ENCODE data around the gene GSDMA.
A peak's percentile ranks its signal among the peaks of the same experiment; 100 is the strongest.
"Not testable (repeated sequence)": the region's sequence is repeated elsewhere in the genome, so short reads cannot be mapped to it uniquely, and the experiment has no call there.

GSDMA gene

DNA sequence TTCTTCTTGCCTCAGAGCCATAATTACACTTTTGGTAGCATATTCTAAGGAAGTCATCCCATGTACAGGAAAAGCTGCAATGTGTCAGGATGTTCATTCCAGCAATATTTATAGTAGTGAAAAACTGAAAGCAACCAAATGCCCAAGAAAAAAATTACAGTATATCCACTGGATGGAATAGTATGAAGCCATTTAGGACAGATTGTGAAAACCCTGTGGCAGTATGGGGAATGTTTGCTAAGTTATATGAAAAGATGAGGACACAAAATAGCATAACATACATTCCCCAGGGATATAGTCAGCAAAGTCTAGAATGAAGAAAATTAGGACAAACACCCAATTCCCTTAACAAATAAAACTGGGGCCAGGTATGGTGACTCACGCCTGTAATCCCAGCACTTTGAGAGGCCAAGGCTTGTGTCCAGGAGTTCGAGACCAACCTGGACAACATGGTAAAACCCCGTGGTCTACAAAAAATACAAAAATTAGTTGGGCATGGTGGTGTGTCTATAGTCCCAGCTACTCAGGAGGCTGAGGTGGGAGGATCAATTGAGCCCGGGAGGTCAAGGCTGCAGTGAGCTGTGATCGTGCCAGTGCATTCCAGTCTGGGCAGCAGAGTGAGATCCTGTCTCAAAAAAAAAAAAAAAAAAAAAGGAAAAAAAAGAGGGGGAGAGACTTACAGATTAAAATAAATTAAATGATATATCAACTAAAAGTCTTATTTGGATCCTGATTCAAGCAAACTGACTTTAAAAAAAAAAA, 33.0 kb upstream of the GSDMA start:
- no peak for DNase-seq

DNA sequence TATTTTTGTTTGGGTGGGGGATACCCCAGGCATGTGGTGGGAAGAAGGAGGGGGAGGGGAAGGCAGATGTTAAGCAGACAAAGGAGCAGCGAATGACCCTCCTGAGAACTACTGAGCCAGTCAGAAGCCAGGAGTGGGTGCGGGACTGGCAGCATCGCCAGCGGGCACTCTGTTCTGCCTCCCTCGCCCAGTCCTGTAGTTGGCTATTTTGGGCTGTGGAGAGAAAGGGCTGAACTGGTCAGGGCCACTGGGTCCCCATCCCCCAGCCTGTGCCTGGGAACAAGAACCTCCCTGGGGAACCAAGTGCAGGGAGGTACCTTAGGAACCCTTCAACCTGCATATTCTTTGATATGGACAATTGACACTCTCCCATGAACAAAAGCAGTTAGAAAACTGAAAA, 28.9 kb upstream of the GSDMA start:
- no peak for DNase-seq

GRCh38 chr17:39934324-39934723, 28.5 kb upstream of the GSDMA start:
- no peak for DNase-seq

- no peak for DNase-seq
These were observed 26.9 kb upstream of the GSDMA start for GRCh38 chr17:39935909-39936308.

- no peak for DNase-seq
These were observed 25.4 kb upstream of the GSDMA start for GRCh38 chr17:39937447-39937846.

DNA sequence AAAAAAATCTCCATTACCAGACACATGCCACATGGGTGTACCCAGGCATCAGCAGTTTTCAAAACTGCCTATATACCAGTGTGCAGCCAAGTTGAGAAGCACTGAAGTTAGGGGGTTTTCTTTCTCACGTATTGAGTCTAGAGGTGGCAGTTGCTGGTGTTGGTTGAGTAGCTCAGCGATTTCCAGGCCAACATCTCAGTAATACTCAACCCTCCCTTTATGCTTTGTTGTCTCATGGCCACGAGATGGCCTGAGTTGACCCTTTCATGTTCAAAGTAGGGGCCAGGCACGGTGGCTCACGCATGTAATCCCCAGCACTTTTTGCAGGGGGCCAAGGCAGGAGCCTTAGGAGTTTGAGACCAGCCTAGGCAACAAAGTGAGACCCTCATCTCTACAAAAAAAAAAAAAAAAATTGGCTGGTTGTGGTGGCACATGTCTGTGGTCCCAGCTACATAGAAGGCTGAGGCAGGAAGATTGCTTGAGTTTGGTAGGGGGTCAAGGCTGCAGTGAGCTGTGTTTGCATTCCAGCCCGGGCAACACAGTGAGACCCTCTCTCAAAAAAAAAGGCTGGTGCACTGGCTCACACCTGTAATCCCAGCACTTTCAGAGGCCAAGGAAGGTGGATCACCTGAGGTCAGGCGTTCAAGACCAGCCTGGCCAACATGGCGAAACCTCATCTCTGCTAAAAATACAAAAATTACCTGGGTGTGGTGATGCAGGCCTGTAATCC, 24.5 kb upstream of the GSDMA start:
- no peak for DNase-seq

DNA sequence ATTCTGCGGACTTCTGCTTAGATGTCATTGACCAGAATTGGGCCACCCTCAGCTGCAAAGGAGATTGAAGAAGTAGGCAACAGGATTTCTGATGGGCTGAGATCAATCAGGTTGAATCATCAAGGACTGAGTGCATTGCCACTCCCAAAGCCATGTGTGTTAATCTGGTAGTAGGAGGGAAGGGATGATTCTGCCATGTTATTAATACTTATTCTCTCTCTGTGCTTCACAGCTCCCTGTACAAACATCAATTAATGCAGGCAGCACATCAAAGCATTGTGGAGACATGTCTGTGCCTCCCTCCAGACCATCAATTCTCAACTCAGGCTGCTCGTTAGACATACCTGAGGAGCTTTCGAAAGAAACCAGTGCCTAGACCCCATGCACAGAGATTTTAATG, 23.7 kb upstream of the GSDMA start:
- DNase-seq = no peak

DNA sequence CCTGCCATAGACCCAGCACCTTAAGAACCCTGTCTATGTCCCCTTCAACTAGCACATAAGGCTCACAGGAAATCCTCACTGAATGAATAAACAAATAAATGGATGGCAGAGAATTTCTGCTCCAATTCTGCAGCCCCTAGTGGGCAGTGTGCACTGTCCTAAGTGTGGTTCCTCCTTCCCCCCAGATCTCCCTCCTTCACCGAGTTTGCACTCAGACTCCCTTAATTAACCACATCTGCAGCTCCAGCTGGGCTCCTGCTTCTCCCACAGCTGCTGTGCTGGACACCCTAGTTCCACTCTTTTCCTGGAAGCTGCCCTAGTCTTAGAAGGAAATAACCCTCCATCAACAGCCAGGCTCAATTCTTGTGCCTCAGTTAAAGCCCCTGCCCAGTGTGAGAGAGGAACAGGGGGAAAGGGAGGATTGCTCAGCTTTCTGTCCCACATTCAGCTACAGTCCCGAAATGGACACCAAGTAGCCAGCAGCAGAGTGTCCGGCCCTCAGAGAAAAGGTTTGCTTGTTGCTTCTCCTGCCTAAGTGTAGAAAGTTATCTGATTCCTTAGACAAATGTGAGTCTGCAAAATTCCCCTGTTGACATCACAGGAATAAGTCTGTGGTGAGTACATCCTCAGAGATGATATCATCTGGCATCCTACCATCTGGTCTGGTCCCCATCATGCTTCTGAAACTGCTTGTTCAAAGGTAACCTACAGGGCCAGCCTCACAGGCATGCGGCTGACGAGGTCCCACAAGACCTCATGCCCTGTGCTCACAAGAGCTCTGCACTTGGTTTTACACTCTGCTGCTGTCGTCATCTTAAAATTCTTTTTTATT, 23.0 kb upstream of the GSDMA start:
- DNase-seq = peak; percentile 21 to 35

- DNase-seq = no peak
These were observed 19.0 kb upstream of the GSDMA start for GRCh38 chr17:39943702-39944392.

DNA sequence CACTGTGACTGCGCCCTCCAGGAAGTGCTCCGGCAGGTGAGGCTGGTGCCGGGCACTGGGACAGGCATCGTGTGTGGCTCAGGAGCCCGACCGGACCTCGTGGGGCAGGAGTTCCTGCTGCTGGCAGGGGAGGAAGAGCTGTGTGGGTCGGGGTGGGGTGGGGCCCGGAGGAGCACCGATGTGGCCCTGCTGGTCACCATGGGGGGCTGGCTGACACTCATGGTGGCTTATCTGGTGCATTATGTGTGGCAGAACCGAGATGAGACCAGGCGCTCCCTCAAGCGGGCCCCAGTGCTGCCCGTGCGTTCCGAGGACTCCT, 18.5 kb upstream of the GSDMA start:
- no peak for DNase-seq

DNA sequence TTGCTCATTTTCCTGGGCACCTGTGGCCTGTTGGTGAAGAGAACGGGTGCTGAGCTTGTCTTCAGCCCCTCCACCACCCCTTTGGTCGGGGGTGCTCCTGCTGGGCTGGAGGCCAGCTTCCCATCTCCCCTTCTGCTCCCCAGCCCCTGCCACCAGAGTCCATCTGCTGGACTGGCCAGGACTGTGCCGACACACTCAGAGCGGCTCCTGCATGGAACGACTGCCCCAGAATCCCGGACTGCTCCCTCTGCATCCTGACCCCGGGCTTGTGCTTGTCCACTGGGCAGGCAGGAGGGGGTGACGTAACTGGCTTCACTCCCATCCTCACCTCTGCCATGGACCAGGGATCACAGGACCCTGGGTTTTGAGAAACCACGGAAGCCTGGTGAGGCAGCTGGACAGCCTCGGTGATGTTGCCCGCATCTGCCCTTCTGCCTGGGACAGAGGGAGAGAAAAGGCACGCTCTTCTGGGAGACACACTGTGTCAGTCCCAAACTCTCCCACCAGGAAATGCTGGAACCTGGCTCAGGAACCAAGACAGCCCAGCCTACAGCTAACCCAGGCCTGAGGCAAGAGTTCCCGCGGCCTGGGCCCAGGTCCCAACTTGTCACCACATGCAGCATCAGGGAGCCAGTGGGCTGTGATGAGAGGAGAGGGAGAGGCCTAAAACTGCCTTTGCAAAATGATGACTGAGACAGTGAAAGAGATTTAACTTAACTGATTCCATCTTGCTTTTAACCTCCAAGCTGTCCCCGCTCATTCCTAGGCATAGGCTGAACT, 16.1 kb upstream of the GSDMA start:
- no peak for DNase-seq

DNA sequence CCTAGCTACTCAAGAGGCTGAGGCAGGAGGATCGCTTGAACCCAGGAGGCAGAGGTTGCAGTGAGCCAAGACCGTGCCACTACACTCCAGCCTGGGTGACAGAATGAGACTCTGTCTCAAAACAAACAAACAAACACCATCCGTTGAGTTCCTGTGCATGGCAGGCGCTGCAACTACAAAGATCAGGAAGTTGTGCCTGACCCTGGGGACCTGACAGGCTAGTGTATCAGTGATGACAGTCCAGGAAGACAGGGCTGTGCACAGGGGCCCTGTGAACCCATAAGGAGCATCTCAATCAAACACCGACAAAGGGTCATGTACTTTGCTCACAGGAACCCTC, 14.3 kb upstream of the GSDMA start:
- not testable (repeated sequence) for DNase-seq

DNA sequence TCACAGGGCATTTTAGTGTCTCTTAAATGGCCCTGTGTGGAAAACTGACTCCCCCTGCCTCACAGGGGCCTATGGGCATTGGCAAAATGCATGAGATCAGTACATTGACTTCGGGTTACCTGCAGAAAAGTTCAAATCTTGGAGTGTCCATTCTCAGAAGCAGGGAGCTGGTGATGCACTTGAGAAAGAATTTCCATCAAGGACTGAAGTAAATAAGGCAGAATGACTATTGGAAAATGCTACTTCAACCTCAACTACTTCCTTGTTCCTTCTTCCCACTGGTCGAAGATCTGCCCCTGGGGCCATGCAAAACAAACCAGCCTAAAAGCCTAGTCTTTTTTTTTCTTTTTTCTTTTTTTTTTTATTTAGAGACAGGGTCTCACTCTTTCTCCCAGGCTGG, 13.8 kb upstream of the GSDMA start:
- DNase-seq = no peak

- no peak for DNase-seq
These were observed 11.9 kb upstream of the GSDMA start for GRCh38 chr17:39950871-39951348.

- no peak for DNase-seq
These were observed 10.7 kb upstream of the GSDMA start for GRCh38 chr17:39951924-39952679.

GRCh38 chr17:39952680-39953470, 9.9 kb upstream of the GSDMA start:
- peak; percentile 89 to 90 for DNase-seq

- DNase-seq = no peak
These were observed 9.3 kb upstream of the GSDMA start for GRCh38 chr17:39953471-39953888.

- no peak for DNase-seq
These were observed 7.9 kb upstream of the GSDMA start for GRCh38 chr17:39954876-39955275.

GRCh38 chr17:39955726-39956225, 7.0 kb upstream of the GSDMA start:
- DNase-seq = no peak

DNA sequence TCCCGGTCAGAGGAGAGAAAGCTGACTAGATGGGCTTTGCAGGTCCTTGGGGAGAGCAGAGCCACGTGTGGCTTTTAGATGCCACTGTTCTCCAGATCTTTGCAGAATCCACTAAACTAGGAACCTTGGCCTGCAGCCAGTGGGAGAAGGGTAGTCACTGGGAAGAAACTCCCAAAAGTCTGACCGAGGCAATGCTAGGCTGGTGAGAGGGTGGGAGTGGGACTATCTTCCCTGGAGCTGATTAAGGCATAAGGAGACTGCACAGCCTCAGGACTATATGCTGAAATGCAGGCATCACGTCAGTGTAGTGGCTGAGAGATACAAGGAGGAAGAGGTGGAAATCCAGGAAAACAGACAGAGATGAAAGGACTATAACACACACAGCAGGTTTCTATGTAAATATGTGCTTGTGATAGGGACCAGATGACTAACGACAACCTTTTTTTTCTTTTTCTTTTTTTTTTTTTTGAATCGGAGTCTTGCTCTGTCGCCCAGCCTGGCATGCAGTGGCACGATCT, 2.2 kb upstream of the GSDMA start:
- DNase-seq = no peak

Data from stimulated activated CD4-positive, alpha-beta T cell treated with anti-CD3 and anti-CD28 coated beads, Interleukin-4, amount 100 ng/mL, for 4 hours (primary cell).